Activated CD4-positive, CD25-positive, alpha-beta regulatory T cell treated with anti-CD3 and anti-CD28 coated beads, Interleukin-2, amount 50 U/mL, for 72 hours (primary cell): ENCODE measurements around the gene CTTNBP2.
"Not testable (repeated sequence)": the region's sequence is repeated elsewhere in the genome, so short reads cannot be mapped to it uniquely, and the experiment has no call there.

Experiments
- DNase-seq: peaks from one replicate; pipeline ENCODE4 v3.0.0; 2021

CTTNBP2 gene

GRCh38 chr7:117737926-117738325 lies 135.3 kb downstream of the CTTNBP2 start:
- no peak for DNase-seq

GRCh38 chr7:117731455-117731854 lies 141.8 kb downstream of the CTTNBP2 start:
- DNase-seq, result no peak

GRCh38 chr7:117730390-117730789 lies 142.9 kb downstream of the CTTNBP2 start:
- no peak for DNase-seq

GRCh38 chr7:117728890-117729624 lies 144.2 kb downstream of the CTTNBP2 start:
- DNase-seq, result no peak

- DNase-seq, result no peak
Observed at GRCh38 chr7:117724898-117725297, 148.3 kb downstream of the CTTNBP2 start.

- no peak for DNase-seq
Observed at GRCh38 chr7:117719377-117719776, 153.9 kb downstream of the CTTNBP2 start.

GRCh38 chr7:117718116-117718835 lies 155.0 kb downstream of the CTTNBP2 start:
- DNase-seq, result no peak

- no peak for DNase-seq
Observed at GRCh38 chr7:117717357-117717756, 155.9 kb downstream of the CTTNBP2 start.

- no peak for DNase-seq
Observed at GRCh38 chr7:117716707-117717299, 156.4 kb downstream of the CTTNBP2 start.

- DNase-seq, result no peak
Observed at GRCh38 chr7:117715784-117716445, 157.3 kb downstream of the CTTNBP2 start.

- DNase-seq, result no peak
Observed at GRCh38 chr7:117711556-117711955, 161.7 kb downstream of the CTTNBP2 start.

GRCh38 chr7:117708173-117708572 lies 165.1 kb downstream of the CTTNBP2 start:
- DNase-seq, result not testable (repeated sequence)

- no peak for DNase-seq
Observed at GRCh38 chr7:117707080-117707479, 166.2 kb downstream of the CTTNBP2 start.

- no peak for DNase-seq
Observed at GRCh38 chr7:117706210-117706609, 167.0 kb downstream of the CTTNBP2 start.

GRCh38 chr7:117705630-117706029 lies 167.6 kb downstream of the CTTNBP2 start:
- no peak for DNase-seq

- no peak for DNase-seq
Observed at GRCh38 chr7:117704063-117704462, 169.2 kb downstream of the CTTNBP2 start.

GRCh38 chr7:117698018-117698417 lies 175.2 kb downstream of the CTTNBP2 start:
- DNase-seq, result no peak

- DNase-seq, result no peak
Observed at GRCh38 chr7:117692338-117692737, 180.9 kb downstream of the CTTNBP2 start.

- DNase-seq, result no peak
Observed at GRCh38 chr7:117690147-117690546, 183.1 kb downstream of the CTTNBP2 start.

GRCh38 chr7:117689406-117689805 lies 183.8 kb downstream of the CTTNBP2 start:
- no peak for DNase-seq

GRCh38 chr7:117688126-117688525 lies 185.1 kb downstream of the CTTNBP2 start:
- no peak for DNase-seq

GRCh38 chr7:117686311-117686935 lies 186.8 kb downstream of the CTTNBP2 start:
- no peak for DNase-seq

GRCh38 chr7:117685795-117686194 lies 187.4 kb downstream of the CTTNBP2 start:
- no peak for DNase-seq
